IPS-NIHi11 (cell line): Measurements from ENCODE around the gene PCDHGA4.
A peak's percentile ranks its signal among the peaks of the same experiment; 100 is the strongest.
"Not testable (repeated sequence)": the region's sequence is repeated elsewhere in the genome, so short reads cannot be mapped to it uniquely, and the experiment has no call there.

Source experiments
- DNase-seq: peaks from one replicate; pipeline ENCODE4 v3.0.0; 2012; ENCODE audit warnings: mixed read lengths, low spot score

Gene PCDHGA4

GRCh38 chr5:141349917-141350619 is 4.8 kb upstream of the PCDHGA4 start, which contains the start of gene PCDHGB1:
Gene PCDHGB1, plus strand, starts transcription at chr5:141350099. Its CDS starts 162 bp downstream, at chr5:141350261.
- DNase-seq, result peak; percentile 75

- no peak for DNase-seq
Measured at GRCh38 chr5:141351591-141351990, 3.2 kb upstream of the PCDHGA4 start.

GRCh38 chr5:141355641-141356040 is 820 bp downstream of the PCDHGA4 start:
- DNase-seq, result no peak

- DNase-seq, result no peak
Measured at GRCh38 chr5:141356133-141356532, 1.3 kb downstream of the PCDHGA4 start.

- no peak for DNase-seq
Measured at GRCh38 chr5:141356950-141357349, 2.1 kb downstream of the PCDHGA4 start.

GRCh38 chr5:141359790-141360426 is 5.1 kb downstream of the PCDHGA4 start, which contains the start of gene PCDHGB2:
Gene PCDHGB2, plus strand, starts transcription at chr5:141359994. Its CDS starts 142 bp downstream, at chr5:141360136.
- peak; percentile 41 for DNase-seq

GRCh38 chr5:141360685-141361084 is 5.9 kb downstream of the PCDHGA4 start:
- no peak for DNase-seq

- DNase-seq, result no peak
Measured at GRCh38 chr5:141362719-141363118, 7.9 kb downstream of the PCDHGA4 start.

GRCh38 chr5:141363952-141364660 is 9.3 kb downstream of the PCDHGA4 start, which contains the start of gene PCDHGA5:
Gene PCDHGA5, plus strand, starts transcription at chr5:141364162. Its CDS starts 169 bp downstream, at chr5:141364331.
- no peak for DNase-seq

- DNase-seq, result no peak
Measured at GRCh38 chr5:141366016-141366896, 11.4 kb downstream of the PCDHGA4 start.

GRCh38 chr5:141369994-141370848 is 15.4 kb downstream of the PCDHGA4 start, which contains the start of gene PCDHGB3:
Gene PCDHGB3, plus strand, starts transcription at chr5:141370242. Its CDS starts 153 bp downstream, at chr5:141370395.
- no peak for DNase-seq

- no peak for DNase-seq
Measured at GRCh38 chr5:141371572-141372475, 17.0 kb downstream of the PCDHGA4 start.

GRCh38 chr5:141373673-141374317 is 19.0 kb downstream of the PCDHGA4 start, which contains the start of gene PCDHGA6:
Gene PCDHGA6, plus strand, starts transcription at chr5:141373891. Its CDS starts 193 bp downstream, at chr5:141374084.
- DNase-seq, result no peak

GRCh38 chr5:141374627-141375026 is 19.8 kb downstream of the PCDHGA4 start:
- DNase-seq, result no peak

GRCh38 chr5:141375444-141376155 is 20.8 kb downstream of the PCDHGA4 start:
- DNase-seq, result not testable (repeated sequence)

GRCh38 chr5:141382469-141383294 is 27.9 kb downstream of the PCDHGA4 start, which contains the start of gene PCDHGA7:
Gene PCDHGA7, plus strand, starts transcription at chr5:141382742. Its CDS starts 158 bp downstream, at chr5:141382900.
- DNase-seq, result no peak

- DNase-seq, result no peak
Measured at GRCh38 chr5:141383345-141383744, 28.5 kb downstream of the PCDHGA4 start.
